Uterus (tissue), 2 donors: Measurements from ENCODE around the gene WHAMM.

Experiments
- CTCF ChIP-seq, 4 experiments: fragments of 200-600 bp in 2 of 4; fragments of 450-650 bp in 2 of 4; sonication (generic) in 2 of 4; IDR thresholded peaks; one replicate each; pipeline ENCODE4 v1.5.1; 2016 to 2019; ENCODE audit warnings: antibody characterized with exemption in 4 of 4, mild to moderate bottlenecking in 2 of 4, moderate library complexity in 1 of 4
- POLR2A ChIP-seq, 2 donors: fragments of 450-650 bp; IDR thresholded peaks; one replicate each; pipeline ENCODE4 v1.6.1; 2016; ENCODE audit warnings: antibody characterized with exemption in 2 of 2, mild to moderate bottlenecking in 1 of 2, moderate library complexity in 1 of 2

- TF ChIP-seq CTCF (IDR thresholded peaks at IDR 0.05) (no peak), POLR2A (IDR thresholded peaks at IDR 0.05) (no peak)
Observed at GRCh38 chr15:82764117-82764490, 45.3 kb upstream of the WHAMM start.
